ENCODE results near the gene SDSL.

DNA sequence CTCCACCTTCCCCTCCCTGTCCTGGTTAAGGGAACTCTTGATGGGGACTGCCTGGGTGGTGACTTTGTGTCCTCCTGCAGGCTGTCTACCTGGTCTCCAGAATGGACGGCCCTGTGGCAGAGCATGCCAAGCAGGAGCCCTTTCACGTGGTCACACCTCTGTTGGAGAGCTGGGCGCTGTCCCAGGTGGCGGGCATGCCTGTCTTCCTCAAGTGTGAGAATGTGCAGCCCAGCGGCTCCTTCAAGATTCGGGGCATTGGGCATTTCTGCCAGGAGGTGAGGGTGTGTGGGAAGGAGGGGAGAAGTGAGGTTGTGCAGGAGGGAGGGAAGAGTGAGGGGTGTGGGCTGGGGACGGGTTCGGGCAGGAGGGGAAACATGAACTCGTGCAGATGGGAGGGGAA, 5.7 kb downstream of the SDSL start:
- TF ChIP-seq, protein P1, sequence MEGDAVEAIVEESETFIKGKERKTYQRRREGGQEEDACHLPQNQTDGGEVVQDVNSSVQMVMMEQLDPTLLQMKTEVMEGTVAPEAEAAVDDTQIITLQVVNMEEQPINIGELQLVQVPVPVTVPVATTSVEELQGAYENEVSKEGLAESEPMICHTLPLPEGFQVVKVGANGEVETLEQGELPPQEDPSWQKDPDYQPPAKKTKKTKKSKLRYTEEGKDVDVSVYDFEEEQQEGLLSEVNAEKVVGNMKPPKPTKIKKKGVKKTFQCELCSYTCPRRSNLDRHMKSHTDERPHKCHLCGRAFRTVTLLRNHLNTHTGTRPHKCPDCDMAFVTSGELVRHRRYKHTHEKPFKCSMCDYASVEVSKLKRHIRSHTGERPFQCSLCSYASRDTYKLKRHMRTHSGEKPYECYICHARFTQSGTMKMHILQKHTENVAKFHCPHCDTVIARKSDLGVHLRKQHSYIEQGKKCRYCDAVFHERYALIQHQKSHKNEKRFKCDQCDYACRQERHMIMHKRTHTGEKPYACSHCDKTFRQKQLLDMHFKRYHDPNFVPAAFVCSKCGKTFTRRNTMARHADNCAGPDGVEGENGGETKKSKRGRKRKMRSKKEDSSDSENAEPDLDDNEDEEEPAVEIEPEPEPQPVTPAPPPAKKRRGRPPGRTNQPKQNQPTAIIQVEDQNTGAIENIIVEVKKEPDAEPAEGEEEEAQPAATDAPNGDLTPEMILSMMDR (IDR thresholded peaks at IDR 0.05) = no peak
- no peak for TF ChIP-seq POLR2AphosphoS5 (IDR thresholded peaks at IDR 0.05; ENCODE audit: insufficient read depth in 1 of 2, low read depth in 1 of 2)
- no peak for TF ChIP-seq POLR2A (IDR thresholded peaks at IDR 0.05)
